ENCODE results near the gene PHEX.

Gene PHEX

GRCh38 chrX:22126327-22126726 is 94.2 kb downstream of the PHEX start:
- Histone ChIP-seq H3K27me3 (replicated peaks; ENCODE audit: control insufficient read depth, insufficient read depth, low read length) (no peaks in the 10 kb centered on the region), H3K4me3 (replicated peaks; ENCODE audit: low read depth, low read length) (no peak overlapping the region), H3K36me3 (ENCODE audit: control insufficient read depth, insufficient read depth, low read length) (no peaks in the 10 kb centered on the region)
- no peak for TF ChIP-seq CTCF (IDR thresholded peaks at IDR 0.05; ENCODE audit: insufficient read depth, low read length, poor library complexity, severe bottlenecking)
- no peak for DNase-seq (ENCODE audit: extremely low read depth, insufficient read length)

GRCh38 chrX:22128961-22129360 is 96.8 kb downstream of the PHEX start:
- H3K4me3 ChIP-seq (replicated peaks; ENCODE audit: low read depth, low read length), result no peak overlapping the region
- no peak for TF ChIP-seq CTCF (IDR thresholded peaks at IDR 0.05; ENCODE audit: insufficient read depth, low read length, poor library complexity, severe bottlenecking)
- no peak for DNase-seq (ENCODE audit: extremely low read depth, insufficient read length)

GRCh38 chrX:22134681-22135080 is 102.6 kb downstream of the PHEX start:
- no peak overlapping the region for H3K4me3 ChIP-seq (replicated peaks; ENCODE audit: low read depth, low read length)
- DNase-seq (ENCODE audit: extremely low read depth, insufficient read length), result no peak
- TF ChIP-seq CTCF (IDR thresholded peaks at IDR 0.05; ENCODE audit: insufficient read depth, low read length, poor library complexity, severe bottlenecking), result no peak
- H3K27me3 ChIP-seq (replicated peaks; ENCODE audit: control insufficient read depth, insufficient read depth, low read length), result no peaks in the 10 kb centered on the region
- no peaks in the 10 kb centered on the region for H3K36me3 ChIP-seq (ENCODE audit: control insufficient read depth, insufficient read depth, low read length)

More at GRCh38 chrX:22128961-22129360, 96.8 kb downstream of the PHEX start:
- no peaks in the 10 kb centered on the region for H3K27me3 ChIP-seq (replicated peaks; ENCODE audit: control insufficient read depth, insufficient read depth, low read length)
- H3K36me3 ChIP-seq (ENCODE audit: control insufficient read depth, insufficient read depth, low read length), result no peaks in the 10 kb centered on the region

- Histone ChIP-seq H3K36me3 (ENCODE audit: control insufficient read depth, insufficient read depth, low read length) (no peaks in the 10 kb centered on the region), H3K4me3 (replicated peaks; ENCODE audit: low read depth, low read length) (no peak overlapping the region), H3K27me3 (replicated peaks; ENCODE audit: control insufficient read depth, insufficient read depth, low read length) (no peaks in the 10 kb centered on the region; the same call in 1 of the 2 replicates)
- no peak for TF ChIP-seq CTCF (IDR thresholded peaks at IDR 0.05; ENCODE audit: insufficient read depth, low read length, poor library complexity, severe bottlenecking)
- no peak for DNase-seq (ENCODE audit: extremely low read depth, insufficient read length)
Measured at GRCh38 chrX:22135171-22135711, 103.1 kb downstream of the PHEX start.

- Histone ChIP-seq H3K4me3 (replicated peaks; ENCODE audit: low read depth, low read length) (no peak overlapping the region), H3K36me3 (ENCODE audit: control insufficient read depth, insufficient read depth, low read length) (no peaks in the 10 kb centered on the region), H3K27me3 (replicated peaks; ENCODE audit: control insufficient read depth, insufficient read depth, low read length) (no peaks in the 10 kb centered on the region; the same call in 1 of the 2 replicates)
- DNase-seq (ENCODE audit: extremely low read depth, insufficient read length), result no peak
- peak; percentile 68 for TF ChIP-seq CTCF (IDR thresholded peaks at IDR 0.05; ENCODE audit: insufficient read depth, low read length, poor library complexity, severe bottlenecking)
Measured at GRCh38 chrX:22135994-22136684, 104.0 kb downstream of the PHEX start.
